Effector CD4-positive, alpha-beta T cell (primary cell): Measurements from ENCODE around the gene GSTM1.
"Not testable (repeated sequence)": the region's sequence is repeated elsewhere in the genome, so short reads cannot be mapped to it uniquely, and the experiment has no call there.

Source experiments
- DNase-seq: peaks from one replicate; pipeline ENCODE4 v3.0.0-alpha.2; 2020

The GSTM1 gene

DNA sequence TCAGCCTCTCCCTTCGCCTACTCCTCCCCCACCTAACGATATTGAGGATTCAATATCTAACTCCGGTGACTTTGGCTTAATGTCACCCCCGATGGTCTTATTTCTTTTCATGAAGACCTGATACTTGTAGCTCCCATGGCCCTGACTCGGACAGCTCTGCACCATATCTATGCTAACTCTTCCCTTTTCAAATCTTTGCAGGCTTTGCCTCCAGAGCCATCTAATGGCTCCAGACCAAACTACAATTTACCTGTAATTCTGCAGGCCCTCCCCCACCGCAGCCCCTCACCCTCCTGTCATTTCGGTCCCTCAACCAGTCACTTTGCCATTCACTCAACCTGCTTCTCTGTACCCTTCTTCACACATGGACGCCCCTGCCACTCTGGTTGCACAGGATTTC lies 16.6 kb downstream of the GSTM1 start:
- DNase-seq = no peak

DNA sequence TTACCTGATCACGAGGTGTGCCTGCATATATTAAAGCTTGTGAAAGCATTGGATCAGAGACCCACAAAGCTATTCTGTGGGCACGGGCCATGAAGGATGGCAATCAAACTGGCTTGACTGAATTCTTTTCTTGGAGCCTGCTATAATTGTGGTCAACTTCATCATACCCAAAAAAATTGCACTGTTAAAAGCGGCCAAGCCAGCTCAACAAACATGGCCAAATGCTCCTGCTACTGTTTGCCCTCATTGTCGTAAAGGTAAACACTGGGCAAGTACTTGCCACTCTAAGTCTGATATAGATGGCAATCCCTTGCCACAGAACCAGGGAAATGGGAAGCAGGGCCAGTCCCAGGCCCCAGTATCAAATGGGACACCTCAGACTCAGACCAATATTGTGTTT lies 17.8 kb downstream of the GSTM1 start:
- DNase-seq = no peak

DNA sequence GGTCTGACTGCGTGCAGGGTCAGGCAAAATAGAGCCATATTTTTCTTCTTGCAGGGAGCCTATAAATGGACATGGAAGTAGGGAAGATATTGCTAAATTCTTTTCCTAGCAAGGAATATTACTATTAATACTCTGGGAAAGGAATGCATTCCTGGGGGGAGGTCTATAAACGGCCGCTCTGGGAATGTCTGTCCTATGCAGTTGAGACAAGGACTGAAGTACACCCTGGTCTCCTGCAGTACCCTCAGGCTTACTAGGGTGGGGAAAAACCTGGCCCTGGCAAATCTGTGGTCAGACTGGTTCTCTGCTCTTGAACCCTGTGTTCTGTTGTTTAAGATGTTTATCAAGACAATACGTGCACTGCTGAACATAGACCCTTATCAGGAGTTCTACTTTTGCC lies 21.3 kb downstream of the GSTM1 start:
- DNase-seq = not testable (repeated sequence)

DNA sequence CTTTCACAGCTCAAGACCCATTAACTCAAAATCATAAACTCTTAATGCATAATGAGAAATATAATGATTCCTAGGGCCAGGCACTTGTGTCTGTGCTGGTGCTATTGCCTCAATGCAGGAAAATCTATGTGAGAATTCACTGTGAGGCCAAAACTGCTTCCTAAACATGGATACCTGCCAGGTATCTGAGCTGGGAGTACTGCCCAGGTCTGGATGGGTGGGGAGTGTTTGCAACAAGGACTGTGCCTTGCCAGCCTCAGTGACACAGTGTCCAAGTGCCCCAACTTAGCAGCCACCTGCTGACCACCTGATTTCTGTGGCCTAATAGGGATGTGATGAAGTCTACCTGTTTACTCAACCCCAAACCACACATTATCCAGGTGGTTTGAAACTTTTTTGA lies 22.2 kb downstream of the GSTM1 start:
- DNase-seq = not testable (repeated sequence)

DNA sequence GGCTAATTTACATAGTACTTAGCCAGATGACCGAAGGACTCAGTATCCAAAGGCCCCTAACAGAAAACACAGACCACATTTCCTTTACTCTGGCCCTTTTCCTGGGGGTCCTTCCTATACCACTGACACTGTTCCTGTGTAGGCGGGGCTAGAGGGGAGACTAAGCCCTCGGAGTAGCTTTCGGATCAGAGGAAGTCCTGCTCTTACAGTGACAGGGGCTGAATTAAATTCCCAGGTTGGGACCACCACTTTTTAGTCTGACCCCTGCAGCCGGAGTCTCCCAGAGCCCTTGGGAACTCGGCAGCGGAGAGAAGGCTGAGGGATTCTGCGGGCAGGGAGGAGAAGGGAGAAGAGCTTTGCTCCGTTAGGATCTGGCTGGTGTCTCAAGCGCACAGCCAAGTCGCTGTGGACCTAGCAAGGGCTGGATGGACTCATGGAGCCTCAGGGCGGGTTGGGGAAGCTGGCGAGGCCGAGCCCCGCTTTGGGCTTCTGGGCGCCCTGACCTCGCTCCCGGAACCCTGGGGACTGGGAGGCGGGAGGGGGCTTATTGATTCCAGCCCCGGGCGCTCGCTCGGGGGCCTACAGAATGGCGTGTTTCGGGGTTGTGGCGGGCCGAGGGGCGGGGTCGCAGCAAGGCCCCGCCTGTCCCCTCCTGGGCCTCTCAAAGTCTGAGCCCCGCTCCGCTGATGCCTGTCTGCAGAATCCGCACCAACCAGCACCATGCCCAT lies 24.1 kb downstream of the GSTM1 start, which contains the start of gene GSTM5:
GSTM5 (plus strand) TSS at position 659 of the 728 bp plus-strand sequence; CDS start at position 721, 62 bp downstream.
- not testable (repeated sequence) for DNase-seq

DNA sequence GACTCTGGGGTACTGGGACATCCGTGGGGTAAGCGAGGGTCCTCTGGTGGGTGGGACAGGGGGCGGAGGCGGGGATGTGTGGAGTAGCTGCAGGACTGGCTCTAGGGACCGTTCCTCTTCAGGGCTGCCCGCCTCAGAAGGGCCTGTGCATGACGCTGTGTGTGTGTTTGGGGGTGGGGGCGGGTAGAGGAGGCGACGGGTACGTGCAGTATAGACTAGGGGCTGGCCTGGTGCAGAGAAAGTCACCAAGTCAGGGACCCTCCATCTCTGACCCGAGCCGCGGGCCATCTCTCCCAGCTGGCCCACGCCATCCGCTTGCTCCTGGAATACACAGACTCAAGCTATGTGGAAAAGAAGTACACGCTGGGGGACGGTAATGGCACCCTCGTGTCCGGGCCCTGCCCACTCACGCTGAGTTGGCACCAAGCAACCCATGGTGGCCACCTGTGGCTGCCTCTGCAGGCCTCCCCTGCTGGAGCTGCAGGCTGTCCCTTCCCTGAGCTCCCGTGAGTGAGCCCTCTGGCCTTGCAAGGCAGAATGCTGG lies 24.8 kb downstream of the GSTM1 start:
- no peak for DNase-seq

DNA sequence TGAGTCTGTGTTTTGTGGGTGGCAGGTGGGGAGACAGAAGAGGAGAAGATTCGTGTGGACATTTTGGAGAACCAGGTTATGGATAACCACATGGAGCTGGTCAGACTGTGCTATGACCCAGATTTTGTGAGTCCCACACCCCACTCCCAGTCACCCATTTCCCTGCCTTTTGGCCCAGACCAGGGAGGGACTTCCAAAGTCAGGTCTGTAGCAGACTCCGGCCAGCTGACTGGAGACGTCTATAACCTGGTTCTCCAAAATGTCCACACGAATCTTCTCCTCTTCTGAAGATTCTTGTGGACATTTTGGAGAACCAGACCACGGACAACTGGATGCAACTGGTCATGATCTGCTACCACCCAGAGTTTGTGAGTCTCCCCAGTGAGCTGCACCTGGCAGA lies 26.0 kb downstream of the GSTM1 start:
- DNase-seq = no peak

DNA sequence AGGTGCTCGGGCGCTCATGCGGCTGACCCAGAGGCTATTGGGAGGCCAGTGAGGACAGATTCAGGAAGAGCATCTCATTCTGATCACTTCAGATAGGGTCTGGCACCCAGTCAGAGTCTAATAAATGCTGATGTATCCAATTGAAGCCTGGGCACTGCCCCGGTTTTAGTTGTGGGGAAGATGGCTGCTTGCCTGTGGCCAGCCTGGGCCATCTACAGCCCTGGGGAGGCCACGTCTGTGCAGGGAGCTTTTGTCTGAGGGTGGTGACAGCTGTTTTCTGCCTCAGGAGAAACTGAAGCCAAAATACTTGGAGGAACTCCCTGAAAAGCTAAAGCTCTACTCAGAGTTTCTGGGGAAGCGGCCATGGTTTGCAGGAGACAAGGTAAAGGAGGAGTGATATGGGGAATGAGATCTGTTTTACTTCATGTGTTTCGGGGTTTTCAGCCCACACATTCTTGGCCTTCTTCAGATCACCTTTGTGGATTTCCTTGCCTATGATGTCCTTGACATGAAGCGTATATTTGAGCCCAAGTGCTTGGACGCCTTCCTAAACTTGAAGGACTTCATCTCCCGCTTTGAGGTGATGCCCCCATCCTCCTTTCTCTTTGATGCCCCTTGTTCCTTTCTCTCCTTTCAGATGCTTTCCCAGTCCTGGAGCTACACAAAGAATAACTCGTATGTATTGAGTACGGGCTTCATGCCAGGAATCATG lies 27.2 kb downstream of the GSTM1 start:
- no peak for DNase-seq

DNA sequence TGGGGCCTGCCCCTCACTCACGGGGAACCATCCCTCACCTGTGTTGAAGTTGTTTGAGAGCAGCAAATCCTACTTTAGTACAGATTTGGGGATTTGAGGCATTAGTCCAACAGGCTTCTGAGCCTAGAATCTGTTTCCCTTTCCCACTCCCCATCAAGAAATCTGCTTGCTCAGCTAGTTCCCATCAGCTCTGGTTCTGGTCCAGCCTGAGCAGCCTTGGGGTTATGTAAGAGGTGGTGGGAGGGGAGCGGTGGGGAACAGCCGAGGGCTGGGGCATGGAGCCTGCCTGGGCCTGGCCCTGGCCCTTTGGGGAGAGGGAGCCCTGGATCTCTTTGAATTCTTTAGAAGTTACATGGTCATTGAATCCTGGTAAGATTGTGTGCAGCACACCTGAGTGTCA lies 28.5 kb downstream of the GSTM1 start:
- no peak for DNase-seq

DNA sequence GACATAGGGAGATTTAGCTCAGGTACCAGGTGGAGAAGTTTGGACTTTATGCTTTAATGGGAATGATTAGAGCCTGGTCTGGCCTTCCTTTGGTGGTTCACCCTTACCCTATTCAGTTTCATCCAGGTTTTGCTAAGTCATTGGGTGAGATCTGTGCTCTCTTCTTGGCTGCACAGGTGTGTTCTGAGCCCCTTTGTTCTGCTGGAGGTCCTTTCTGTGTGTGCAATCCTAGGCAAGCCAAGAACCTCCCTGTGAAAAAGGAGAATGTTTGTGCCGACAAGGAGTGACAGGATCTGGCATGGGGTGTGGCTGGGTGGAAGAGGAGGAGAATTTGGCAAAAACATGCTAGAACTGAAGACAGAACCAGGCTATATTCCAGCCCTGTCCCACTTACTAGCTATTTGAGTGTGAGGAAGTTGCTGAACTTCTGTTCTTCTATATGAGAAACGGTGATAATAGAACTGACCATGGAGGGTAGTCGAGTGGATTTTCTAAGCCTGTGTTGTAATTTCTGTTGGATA lies 29.0 kb downstream of the GSTM1 start:
- DNase-seq = no peak

DNA sequence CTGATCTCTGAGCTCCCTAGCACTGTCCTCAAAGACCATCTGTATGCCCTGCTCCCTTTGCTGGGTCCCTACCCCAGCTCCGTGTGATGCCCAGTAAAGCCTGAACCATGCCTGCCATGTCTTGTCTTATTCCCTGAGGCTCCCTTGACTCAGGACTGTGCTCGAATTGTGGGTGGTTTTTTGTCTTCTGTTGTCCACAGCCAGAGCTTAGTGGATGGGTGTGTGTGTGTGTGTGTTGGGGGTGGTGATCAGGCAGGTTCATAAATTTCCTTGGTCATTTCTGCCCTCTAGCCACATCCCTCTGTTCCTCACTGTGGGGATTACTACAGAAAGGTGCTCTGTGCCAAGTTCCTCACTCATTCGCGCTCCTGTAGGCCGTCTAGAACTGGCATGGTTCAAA lies 30.1 kb downstream of the GSTM1 start:
- no peak for DNase-seq

DNA sequence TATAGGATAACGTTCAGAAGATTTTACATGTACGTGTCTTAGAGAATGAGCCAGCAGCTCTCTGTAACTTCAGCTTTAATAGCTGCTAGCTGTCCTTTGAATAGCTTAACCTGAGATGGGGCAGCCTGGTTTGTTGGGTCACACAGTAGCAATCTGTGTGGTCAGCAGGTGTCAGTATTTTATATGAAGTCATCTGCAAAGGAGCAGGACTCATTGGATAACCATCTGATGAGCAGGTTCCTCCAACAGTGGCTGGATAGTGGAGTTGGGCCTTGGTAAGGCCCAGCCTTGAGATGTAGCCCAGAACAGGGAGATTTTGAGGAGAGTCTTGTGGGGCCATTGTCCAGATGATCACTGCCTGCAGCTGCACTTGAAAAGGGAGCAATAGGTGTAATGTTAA lies 30.9 kb downstream of the GSTM1 start:
- no peak for DNase-seq

DNA sequence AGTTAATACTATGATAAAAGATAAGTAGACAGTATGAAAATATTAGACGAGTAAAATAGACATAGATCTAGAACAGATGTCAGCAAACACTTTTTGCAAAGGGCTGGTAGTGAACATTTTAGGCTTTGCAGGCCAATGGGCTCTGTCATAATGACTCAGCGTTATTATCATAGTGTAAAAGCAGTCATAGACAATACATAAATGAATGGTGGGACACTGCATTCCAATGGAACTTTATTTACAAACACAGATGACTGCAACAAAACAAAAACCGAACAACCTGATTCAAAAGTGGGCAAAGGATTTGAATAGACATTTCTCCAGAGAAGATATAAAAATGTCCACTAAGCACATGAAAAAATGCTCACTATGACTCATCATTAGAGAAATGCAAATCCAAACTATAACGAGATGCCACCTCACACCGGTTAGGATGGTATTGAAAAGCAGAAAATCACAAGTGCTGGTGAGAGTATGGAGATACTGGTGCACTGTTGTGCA lies 31.8 kb downstream of the GSTM1 start:
- DNase-seq = no peak

DNA sequence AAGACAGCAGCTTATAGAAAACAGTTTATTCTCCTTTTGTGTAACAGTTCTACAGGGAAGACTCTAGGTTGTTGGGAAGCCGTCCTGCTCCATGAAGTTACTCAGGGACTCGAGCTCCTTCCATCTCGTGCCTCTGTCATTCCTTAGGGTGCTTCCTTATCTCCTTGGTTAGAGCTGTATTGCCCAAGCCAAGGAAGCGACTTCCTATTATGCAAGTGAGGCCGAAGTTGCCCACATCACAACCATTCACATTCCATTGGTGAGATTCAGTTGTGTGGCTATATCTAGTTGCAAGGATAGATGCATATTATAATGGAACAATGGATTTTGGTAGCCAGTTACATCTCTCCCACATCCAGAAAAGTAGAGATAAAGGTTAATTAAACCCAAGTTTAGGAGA lies 33.4 kb downstream of the GSTM1 start:
- no peak for DNase-seq

DNA sequence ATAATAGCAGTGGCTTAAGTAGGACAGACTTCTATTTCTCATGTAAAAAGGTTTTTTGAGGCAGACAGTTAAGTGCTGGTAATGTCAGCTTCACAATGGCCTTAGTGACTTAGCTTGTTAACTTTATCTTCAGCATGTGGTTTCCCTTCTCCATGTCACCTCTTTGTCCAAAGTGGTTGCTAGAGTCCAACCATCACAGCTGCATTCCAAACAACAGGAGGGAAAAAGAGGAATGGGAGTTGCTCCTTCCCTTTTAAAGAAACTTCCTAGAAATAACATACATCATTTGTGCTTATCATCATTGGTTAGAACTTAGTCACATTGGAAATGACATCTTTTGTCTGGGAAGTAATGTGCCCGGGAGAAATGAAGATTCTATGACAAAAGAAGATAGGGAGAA lies 34.4 kb downstream of the GSTM1 start:
- no peak for DNase-seq

DNA sequence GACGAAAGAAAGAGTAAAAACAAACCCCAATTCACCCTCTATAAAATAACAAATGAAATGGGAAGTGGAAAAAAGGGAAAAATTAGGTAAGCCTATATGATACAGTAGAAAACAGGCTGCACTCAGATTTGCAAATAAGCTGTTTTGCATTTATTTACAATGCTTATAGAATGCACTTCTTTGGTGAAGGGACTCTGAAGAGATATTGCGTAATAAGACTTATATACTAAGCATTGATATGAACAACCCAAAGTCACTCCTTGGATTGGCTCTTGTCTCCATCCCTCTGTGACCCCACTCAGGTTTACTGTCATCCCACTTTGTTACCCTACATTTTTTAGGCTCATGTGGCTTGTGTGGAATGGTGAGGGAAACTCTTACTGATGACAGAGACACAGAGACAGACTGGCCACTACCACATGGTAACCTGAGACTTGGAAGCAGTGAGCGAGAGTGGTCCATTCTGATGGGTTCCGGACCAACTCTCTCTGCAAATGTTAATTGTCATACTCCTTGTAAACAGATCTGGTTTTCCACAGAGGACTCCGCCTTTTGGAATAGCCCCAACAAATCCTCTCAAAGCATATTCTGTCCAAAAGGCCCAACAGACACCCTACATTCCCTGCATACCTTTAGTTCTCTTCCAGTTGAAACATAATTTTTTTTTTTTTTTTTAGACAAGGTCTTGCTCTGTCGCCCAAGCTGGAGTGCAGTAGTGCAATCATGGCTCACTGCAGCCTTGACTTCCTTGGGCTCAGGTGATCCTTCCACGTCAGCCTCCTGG lies 35.5 kb downstream of the GSTM1 start:
- no peak for DNase-seq

DNA sequence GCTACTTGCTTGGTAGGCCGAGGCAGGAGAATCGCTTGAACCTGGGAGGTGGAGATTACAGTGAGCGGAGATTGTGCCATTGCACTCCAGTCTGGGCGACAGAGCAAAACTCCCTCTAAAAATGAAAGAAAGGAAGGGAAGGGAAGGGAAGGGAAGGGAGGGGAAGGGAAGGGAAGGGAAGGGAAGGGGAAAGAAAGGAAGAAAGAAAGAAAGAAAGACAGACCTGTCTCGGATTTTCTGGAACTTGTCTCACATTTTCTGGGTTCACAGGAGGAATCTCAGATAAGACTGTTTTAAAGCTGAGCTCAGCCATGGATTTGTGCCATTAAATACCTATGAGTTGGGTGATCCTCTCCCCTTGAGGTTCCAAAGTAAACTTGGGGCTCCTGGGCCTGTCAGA lies 37.3 kb downstream of the GSTM1 start:
- no peak for DNase-seq

DNA sequence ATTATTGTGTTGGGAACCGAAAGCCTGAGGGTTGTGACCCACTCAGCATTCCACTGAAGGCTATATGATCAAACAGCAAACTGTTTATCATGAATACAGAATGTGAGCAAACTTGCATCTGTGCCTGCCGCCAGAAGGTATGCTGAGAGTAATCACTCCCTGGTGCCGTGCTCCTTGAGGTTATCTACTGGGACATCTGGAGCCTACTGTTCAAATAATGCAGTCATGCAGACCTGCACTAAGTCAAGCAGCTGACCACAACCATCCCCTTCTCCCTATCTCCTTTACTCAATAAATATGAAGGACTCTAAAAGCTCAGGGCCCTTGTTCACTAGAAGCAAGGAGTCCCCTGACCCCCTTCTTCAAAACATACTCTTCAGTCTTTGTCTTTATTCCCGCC lies 37.9 kb downstream of the GSTM1 start:
- no peak for DNase-seq

DNA sequence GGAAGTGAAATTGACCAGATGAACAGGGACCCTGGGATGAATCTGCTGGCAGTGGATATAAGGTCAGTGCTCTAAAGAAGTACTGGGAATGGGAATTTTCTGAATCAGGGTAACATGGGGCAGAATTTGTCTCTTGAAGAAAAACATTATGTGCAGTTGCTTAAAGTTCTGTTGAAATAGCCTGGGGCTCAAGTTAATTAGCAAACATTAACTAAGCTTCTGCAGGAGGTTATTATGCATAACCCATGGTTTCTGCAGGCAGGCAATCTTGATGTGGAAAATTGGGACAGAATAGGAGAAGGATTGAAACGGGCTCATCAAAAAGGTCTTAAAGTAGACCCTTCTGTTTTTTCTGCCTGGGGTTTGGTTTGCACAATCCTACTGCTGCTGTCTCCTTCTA lies 38.4 kb downstream of the GSTM1 start:
- no peak for DNase-seq

DNA sequence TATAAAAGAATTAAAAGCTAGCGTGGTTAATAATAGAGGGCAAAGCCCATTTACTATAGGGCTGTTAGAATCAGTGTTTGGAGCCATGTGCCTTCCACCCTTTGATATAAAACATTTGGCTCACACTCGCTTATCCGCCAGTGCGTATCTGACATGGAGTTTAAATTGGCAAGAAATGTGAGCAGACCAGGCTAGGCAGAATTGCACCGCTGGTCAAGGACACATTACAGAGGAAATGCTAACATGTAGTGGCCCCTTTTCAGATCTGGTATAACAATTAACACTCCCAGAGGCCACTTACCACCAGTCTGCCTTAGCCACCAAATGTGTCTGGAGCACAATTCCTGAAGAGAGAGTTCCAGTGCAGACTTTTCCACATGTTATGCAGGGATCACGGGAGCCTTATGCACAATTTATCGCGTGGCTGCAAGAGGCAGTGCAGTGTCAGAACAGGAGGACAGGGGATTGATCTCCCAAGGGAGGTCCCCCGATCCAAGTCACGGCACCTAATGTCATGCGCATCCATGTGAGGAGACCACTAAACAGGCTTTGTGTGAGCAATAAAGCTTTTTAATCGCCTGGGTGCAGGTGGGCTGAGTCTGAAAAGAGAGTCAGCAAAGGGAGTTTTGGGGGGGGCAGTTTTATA lies 39.2 kb downstream of the GSTM1 start:
- DNase-seq = no peak

DNA sequence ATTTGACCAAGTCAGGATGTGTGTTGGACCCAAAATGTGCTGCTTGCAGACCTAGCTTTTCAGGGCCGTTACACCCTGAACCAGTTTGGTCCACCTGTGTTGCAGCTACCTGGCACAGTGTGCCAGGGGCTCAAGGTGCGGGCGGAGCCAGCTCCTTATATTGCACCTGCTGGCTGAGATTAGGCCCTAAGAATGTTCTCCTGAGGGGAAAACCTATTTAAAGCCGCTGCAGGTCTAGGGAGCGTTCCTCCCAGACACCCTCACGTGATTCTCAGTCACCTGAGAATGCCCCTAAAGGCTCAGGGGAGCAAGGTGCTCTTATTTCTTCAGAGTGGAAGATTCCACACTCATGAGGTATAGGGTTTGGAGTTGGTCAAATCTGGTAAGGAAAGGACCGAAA lies 41.3 kb downstream of the GSTM1 start:
- DNase-seq = no peak

DNA sequence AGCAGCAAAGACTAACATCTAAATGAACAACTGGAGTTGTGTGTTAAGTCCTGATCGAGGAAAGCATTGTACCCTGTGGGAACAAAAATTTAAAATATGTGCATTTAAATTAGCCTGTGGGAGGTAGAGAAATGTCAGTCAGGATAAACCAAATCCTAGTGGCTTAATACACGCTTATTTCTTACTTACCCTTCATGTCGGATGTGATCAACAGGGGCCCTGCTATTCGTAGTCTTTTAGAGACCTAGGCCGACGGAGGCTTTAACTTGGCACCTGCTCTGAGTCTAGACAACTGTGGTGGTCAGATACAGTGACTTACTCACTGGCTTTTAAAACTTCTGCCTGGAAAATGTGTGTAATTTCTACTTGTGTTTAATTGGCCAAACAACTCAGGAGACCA lies 43.0 kb downstream of the GSTM1 start:
- no peak for DNase-seq
